Stomach smooth muscle (tissue), 2 donors: ENCODE results near the gene MDM1.
A peak's percentile ranks its signal among the peaks of the same experiment; 100 is the strongest.

Experiments
- H3K27ac ChIP-seq: one replicate; pipeline ENCODE4 v1.7.0; 2013; ENCODE audit warnings: mild to moderate bottlenecking, low read length, inconsistent platforms
- H3K27me3 ChIP-seq, 2 donors: one replicate each; pipeline ENCODE4 v1.7.0; 2013; ENCODE audit warnings: low read length in 2 of 2; ENCODE audit not compliant: insufficient read depth in 2 of 2, control insufficient read depth in 1 of 2
- H3K36me3 ChIP-seq, 2 donors: one replicate each; pipeline ENCODE4 v1.7.0; 2013; ENCODE audit warnings: low read length in 2 of 2; ENCODE audit not compliant: control insufficient read depth in 2 of 2, insufficient read depth in 2 of 2
- H3K4me1 ChIP-seq: one replicate; pipeline ENCODE4 v1.7.0; 2013; ENCODE audit warnings: low read length; ENCODE audit not compliant: control insufficient read depth, insufficient read depth
- H3K4me3 ChIP-seq, 2 donors: one replicate each; pipeline ENCODE4 v1.7.0; 2013; ENCODE audit warnings: low read length in 2 of 2
- H3K9ac ChIP-seq, 2 donors: one replicate each; pipeline ENCODE4 v1.7.0; 2013; ENCODE audit warnings: low read length in 2 of 2, mild to moderate bottlenecking in 1 of 2
- H3K9me3 ChIP-seq, 2 donors: one replicate each; pipeline ENCODE4 v1.7.0; 2013; ENCODE audit warnings: low read length in 2 of 2; ENCODE audit not compliant: control insufficient read depth in 2 of 2
- donor health status: healthy.
- donor health status: Pancreatic carcinoma.

Gene MDM1

DNA sequence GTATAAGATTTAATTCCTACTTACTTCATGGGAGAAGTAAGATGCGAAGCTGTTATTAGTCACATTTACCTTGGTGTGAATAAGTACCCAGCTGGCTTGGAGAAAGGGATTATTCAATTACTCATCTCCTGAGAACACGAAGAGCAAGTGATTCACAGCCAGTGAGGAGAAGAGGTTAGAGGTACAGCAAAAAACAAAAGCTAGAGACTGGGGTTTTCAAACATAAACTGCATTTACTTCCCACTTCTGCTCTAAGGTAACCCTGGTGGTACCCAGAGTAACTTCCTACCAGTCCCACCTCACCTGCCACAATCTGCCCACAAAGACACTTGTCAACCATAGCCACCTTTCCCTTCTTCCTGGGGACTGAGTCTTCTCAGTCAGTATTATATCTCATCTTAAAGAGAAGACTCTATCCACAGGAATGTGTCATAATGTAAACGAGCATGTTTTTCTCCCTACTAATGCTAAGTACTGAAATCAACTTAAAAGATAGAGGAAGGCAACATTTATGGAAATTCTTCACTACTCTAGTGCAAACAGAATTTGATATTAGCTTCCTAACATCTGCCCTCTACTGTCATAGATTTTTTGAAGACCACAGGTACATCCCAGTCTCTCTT, 72.7 kb downstream of the MDM1 start:
- H3K36me3 ChIP-seq = no peaks in the 10 kb centered on the region
- H3K27ac ChIP-seq = no peak overlapping the region
- H3K4me3 ChIP-seq = no peak overlapping the region
- H3K9me3 ChIP-seq = no peaks in the 10 kb centered on the region
- H3K4me1 ChIP-seq = no peaks in the 10 kb centered on the region
- no peak overlapping the region for H3K9ac ChIP-seq
- H3K27me3 ChIP-seq = no peaks in the 10 kb centered on the region

DNA sequence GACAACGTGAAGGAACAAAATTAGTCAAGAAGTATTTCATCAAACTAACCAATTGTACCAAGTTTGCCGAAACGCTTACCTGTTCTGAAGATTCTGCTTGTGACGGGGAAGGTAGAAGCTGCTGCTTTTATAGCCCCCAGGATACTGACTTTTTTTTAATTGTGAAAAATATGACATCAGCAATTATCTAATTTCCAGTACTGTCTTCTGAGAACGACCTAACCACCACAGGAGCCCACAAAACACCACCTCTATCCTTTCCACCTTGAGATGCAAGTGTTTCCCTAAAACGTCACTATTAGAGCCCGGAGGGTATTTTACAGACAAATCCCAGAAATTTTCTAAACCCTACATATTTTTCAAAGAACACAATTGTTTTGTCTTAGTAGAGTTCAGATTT, 78.7 kb downstream of the MDM1 start, which contains the start of gene IL22:
Gene IL22 (minus strand): TSS at position 101 of the 400 bp plus-strand sequence. CDS start 156 bp downstream, outside the sequence.
- Histone ChIP-seq H3K4me3 (no peak within 1 kb of the TSS), H3K36me3 (no peaks in the 10 kb centered on the region), H3K4me1 (no peaks in the 10 kb centered on the region), H3K27ac (no peak within 1 kb of the TSS), H3K27me3 (no peaks in the 10 kb centered on the region), H3K9ac (no peak within 1 kb of the TSS), H3K9me3 (no peaks in the 10 kb centered on the region)

DNA sequence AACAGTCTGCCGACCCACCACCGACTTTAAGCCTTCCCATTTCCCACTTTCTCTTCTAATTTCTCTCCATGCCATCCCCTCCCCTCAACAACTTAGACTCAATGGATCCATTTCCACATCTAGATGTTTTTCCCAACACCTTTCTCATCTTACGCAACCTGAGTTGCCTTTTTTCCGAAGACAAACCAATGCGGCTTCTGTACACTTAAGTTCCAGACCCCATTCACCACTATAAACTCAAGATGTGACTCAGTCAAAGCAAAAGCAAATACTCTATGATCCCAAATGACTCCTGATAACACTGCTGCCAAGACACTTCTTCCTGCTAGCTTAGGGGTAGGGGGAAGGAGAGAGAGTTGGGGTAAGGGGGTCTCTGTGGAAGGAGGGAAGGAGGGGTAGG, 80.1 kb downstream of the MDM1 start:
- H3K4me1 ChIP-seq = no peaks in the 10 kb centered on the region
- H3K9me3 ChIP-seq = no peaks in the 10 kb centered on the region
- H3K9ac ChIP-seq = no peak overlapping the region

DNA sequence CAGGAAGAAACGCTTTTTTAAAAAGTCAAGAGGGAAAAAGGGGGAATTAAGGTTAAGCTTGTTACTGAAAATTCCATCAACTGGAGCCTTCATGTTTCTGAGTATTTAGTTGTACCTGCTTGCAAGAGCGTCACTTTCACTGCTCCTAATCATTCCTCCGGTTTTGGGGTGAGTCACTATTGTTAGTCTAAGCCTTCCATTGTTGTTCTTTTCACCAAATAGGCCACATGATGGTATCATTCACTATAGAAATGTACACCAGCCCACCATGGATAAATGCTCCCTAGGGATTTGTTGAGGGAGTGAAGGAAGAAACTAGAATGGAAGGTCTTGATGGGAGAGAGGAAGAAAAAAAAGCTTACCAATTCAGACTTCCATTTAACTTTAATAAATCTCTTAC, 81.7 kb downstream of the MDM1 start:
- Histone ChIP-seq H3K9me3 (no peaks in the 10 kb centered on the region), H3K4me3 (no peak overlapping the region), H3K27me3 (no peaks in the 10 kb centered on the region), H3K36me3 (no peaks in the 10 kb centered on the region), H3K27ac (no peak overlapping the region), H3K9ac (no peak overlapping the region), H3K4me1 (peaks cover 7% of the 10 kb centered on the region)

More for the DNA sequence above, 80.1 kb downstream of the MDM1 start:
- H3K36me3 ChIP-seq = no peaks in the 10 kb centered on the region
- no peak overlapping the region for H3K27ac ChIP-seq
- H3K27me3 ChIP-seq = no peaks in the 10 kb centered on the region
- H3K4me3 ChIP-seq = no peak overlapping the region

DNA sequence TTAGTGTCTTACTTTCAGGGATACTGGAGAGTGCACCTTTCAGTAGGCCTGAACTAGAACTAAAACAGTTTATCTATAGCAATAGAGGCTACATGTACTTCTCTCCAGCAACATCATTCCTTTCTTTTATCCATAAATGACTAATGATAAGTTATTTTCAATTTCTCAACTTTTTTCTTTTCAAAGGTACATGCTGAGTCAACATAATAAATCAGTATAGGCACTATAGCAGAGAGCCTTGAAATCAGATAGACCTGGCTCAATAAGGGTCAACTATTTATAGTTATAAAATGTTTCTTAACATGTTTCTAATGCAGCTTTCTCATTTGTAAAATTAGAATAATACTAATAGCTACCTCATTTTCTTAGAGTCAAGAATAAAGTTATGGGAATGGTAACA, 84.4 kb downstream of the MDM1 start:
- no peaks in the 10 kb centered on the region for H3K36me3 ChIP-seq
- H3K4me1 ChIP-seq = peaks cover 7% of the 10 kb centered on the region
- H3K9me3 ChIP-seq = no peaks in the 10 kb centered on the region
- H3K9ac ChIP-seq = no peak overlapping the region
- H3K27ac ChIP-seq = no peak overlapping the region
- no peak overlapping the region for H3K4me3 ChIP-seq
- H3K27me3 ChIP-seq = no peaks in the 10 kb centered on the region

DNA sequence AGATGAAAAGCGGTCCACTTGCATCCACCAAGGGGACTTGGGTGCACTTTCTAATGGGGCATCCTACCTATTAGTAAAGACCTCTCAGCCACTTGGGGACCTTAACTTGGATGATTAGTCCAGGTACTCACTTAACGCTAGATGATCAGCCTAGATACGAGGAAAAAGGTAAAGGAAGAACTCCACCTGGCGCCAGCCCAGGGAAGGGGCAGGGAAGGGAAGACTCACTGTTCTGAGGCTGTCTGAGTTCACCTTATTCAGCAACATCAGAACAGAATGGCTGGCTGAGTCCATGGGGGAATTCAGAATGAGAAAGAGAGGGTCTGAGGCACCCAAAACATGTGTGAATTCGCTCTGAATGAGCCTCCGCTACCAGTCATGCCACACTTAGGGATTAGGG, 85.8 kb downstream of the MDM1 start:
- H3K9me3 ChIP-seq = no peaks in the 10 kb centered on the region
- peak overlapping the region; percentile 91 for H3K27ac ChIP-seq
- H3K27me3 ChIP-seq = no peaks in the 10 kb centered on the region
- H3K4me1 ChIP-seq = peaks cover 7% of the 10 kb centered on the region
- peak overlapping the region; percentile 55 to 65 for H3K9ac ChIP-seq
- H3K4me3 ChIP-seq = peak overlapping the region; percentile 74 to 80
- H3K36me3 ChIP-seq = no peaks in the 10 kb centered on the region

DNA sequence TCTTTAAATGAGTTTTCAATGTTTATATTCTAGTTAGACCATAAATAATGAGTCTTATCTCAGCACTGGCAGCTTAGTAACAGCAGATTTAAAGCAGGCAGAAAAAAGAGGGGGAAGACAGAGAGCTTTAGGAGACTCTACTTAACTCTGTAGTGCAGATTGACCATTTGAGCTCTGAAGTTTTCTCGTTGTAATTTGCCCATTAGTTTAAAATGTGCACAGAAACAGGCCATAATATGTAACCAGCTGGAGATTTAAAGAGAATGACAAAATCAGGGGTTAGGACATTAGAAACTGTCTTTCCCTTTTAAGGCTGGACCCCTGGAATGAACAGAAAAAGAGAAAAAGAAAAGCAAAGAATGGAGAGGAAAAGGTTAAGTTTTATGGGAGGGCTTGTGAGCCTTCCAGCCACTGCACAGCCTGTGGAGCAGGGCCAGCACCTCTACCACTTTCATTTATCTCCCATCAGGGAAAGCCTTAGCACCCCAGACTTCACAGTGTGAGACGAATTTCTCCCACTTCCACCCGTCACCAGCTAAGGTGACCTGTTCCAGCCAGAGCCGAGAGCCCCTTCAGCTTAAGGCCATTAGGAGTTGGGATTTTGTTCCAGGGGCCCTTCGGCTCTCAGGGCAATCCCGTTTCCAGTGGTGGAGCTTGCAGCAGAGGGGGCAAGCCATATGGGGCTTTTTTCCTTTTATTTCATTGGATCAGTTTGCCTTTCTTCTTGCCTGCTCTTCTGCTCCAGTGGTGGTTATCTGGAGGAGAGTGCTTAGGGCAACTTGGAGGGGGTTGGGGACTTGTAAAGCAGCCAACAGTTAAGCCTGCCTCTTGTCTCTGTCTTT, 86.8 kb downstream of the MDM1 start:
- H3K36me3 ChIP-seq = no peaks in the 10 kb centered on the region
- H3K9ac ChIP-seq = peak overlapping the region; percentile 55 to 65
- H3K27me3 ChIP-seq = no peaks in the 10 kb centered on the region
- H3K9me3 ChIP-seq = no peaks in the 10 kb centered on the region
- H3K27ac ChIP-seq = peak overlapping the region; percentile 91
- H3K4me3 ChIP-seq = peak overlapping the region; percentile 74 to 80
- H3K4me1 ChIP-seq = peaks cover 13% of the 10 kb centered on the region
